ENCODE results near the gene STK35.

DNA sequence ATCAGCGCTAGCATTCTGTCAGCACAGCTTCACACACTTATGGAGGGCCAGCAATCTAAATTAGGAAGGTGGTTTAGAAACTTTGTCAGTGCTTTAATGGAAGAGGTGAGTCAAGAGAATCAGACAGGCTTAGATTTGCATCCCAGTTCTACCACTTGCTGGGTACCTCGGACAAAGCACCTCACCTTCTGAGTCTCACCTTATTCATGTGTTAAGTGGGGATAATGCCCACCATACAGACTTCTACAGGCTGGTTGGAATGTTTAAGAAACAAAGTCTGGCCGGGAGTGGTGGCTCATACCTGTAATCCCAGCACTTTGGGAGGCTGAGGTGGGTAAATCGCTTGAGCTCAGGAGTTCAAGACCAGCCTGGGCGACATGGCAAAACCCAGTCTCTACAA, 12.2 kb upstream of the STK35 start:
- TF ChIP-seq, protein P1, sequence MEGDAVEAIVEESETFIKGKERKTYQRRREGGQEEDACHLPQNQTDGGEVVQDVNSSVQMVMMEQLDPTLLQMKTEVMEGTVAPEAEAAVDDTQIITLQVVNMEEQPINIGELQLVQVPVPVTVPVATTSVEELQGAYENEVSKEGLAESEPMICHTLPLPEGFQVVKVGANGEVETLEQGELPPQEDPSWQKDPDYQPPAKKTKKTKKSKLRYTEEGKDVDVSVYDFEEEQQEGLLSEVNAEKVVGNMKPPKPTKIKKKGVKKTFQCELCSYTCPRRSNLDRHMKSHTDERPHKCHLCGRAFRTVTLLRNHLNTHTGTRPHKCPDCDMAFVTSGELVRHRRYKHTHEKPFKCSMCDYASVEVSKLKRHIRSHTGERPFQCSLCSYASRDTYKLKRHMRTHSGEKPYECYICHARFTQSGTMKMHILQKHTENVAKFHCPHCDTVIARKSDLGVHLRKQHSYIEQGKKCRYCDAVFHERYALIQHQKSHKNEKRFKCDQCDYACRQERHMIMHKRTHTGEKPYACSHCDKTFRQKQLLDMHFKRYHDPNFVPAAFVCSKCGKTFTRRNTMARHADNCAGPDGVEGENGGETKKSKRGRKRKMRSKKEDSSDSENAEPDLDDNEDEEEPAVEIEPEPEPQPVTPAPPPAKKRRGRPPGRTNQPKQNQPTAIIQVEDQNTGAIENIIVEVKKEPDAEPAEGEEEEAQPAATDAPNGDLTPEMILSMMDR (conservative IDR thresholded peaks at IDR 0.05; ENCODE audit: low read depth, low read length), result no peak
- no peak for TF ChIP-seq EZH2 (IDR thresholded peaks at IDR 0.05; ENCODE audit: borderline replicate concordance, low read depth, low read length, poor library complexity, severe bottlenecking)

All from A673 (cell line).